ENCODE data around the gene ACOT4. TPM values are rescaled to one million over a fixed set of nuclear protein-coding genes. Genes with fewer than 3 reads are reported as not detected.

ACOT4 gene
- total RNA-seq, 5 donors from 2014 or later (not counting 1 experiment from before 2014, with no cell fraction given) = 0.55 to 1.6 (median 1.2) TPM

DNA sequence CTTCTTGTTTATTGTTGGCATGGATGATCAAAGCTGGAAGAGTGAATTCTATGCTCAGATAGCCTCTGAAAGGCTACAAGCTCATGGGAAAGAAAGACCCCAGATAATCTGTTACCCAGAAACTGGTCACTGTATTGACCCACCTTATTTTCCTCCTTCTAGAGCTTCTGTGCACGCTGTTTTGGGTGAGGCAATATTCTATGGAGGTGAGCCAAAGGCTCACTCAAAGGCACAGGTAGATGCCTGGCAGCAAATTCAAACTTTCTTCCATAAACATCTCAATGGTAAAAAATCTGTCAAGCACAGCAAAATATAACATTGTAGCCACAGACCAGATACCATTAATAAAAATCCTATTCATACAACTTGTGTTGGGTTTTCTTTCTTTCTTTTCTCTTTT, 27.9 kb downstream of the ACOT4 start:
- POLR2A ChIA-PET = no interaction called here

DNA sequence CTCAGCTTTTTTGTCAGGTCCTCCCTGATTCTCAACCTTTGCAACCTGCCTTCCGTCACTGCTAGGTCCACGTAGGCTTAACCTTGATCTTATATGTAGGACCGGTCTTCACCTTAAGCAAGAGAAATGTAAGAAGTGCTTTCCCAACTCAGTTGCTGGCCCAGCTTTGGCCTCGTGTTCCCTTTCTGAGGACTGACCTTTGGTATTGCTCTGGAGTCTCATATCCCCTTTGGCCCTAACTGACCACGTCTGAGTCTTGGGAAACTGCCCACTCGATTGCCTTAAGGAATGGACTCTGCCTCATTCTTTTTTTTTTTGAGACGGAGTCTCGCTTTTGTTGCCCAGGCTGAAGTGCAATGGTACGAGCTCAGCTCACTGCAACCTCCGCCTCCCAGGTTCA, 28.6 kb downstream of the ACOT4 start:
- H3K27ac Mint-ChIP-seq = no peak overlapping the region
- H3K4me1 ChIP-seq (ENCODE audit: control insufficient read depth in 1 of 2, extremely low read depth in 1 of 2, insufficient read depth in 2 of 2, low read length in 2 of 2) = no peaks in the 10 kb centered on the region
- WGBS (ENCODE audit: insufficient coverage) = 80% methylated on average over 7 of the region's 10 CpGs
- H3K4me1 Mint-ChIP-seq = no peaks in the 10 kb centered on the region
- ATAC-seq (replicated peaks in 1 of 4) (no peak), DNase-seq (no peak)
- ChIA-PET CTCF (no interaction called here), POLR2A (no interaction called here)
- no peak overlapping the region for H3K27ac ChIP-seq (ENCODE audit: low read length)
- no peaks in the 10 kb centered on the region for H3K9me3 Mint-ChIP-seq
- no peaks in the 10 kb centered on the region for H3K36me3 Mint-ChIP-seq
- no peak overlapping the region for H3K4me3 ChIP-seq (ENCODE audit: control insufficient read depth in 1 of 2, extremely low read depth in 1 of 2, low read length in 1 of 2)
- no peaks in the 10 kb centered on the region for H3K9me3 ChIP-seq
- H3K27me3 Mint-ChIP-seq = no peaks in the 10 kb centered on the region
- no peak overlapping the region for H3K4me3 Mint-ChIP-seq
- no peaks in the 10 kb centered on the region for H3K27me3 ChIP-seq (replicated peaks in 1 of 2; ENCODE audit: control insufficient read depth in 2 of 2, extremely low read depth in 1 of 2, insufficient read depth in 2 of 2, low read length in 1 of 2)
- no peaks in the 10 kb centered on the region for H3K36me3 ChIP-seq (ENCODE audit: control insufficient read depth in 2 of 2, extremely low read depth in 1 of 2, insufficient read depth in 1 of 2, low read length in 1 of 2)

More for the DNA sequence above, 27.9 kb downstream of the ACOT4 start:
- no peaks in the 10 kb centered on the region for H3K9me3 ChIP-seq
- no peaks in the 10 kb centered on the region for H3K27me3 Mint-ChIP-seq
- CTCF ChIA-PET = no interaction called here
- H3K36me3 ChIP-seq (ENCODE audit: control insufficient read depth in 2 of 2, extremely low read depth in 1 of 2, insufficient read depth in 1 of 2, low read length in 1 of 2) = no peaks in the 10 kb centered on the region
- H3K4me3 ChIP-seq (ENCODE audit: control insufficient read depth in 1 of 2, extremely low read depth in 1 of 2, low read length in 1 of 2) = no peak overlapping the region
- no peaks in the 10 kb centered on the region for H3K27me3 ChIP-seq (replicated peaks in 1 of 2; ENCODE audit: control insufficient read depth in 2 of 2, extremely low read depth in 1 of 2, insufficient read depth in 2 of 2, low read length in 1 of 2)
- H3K9me3 Mint-ChIP-seq = no peaks in the 10 kb centered on the region
- ATAC-seq (replicated peaks in 1 of 4) (no peak), DNase-seq (no peak)
- no peaks in the 10 kb centered on the region for H3K36me3 Mint-ChIP-seq
- no peak overlapping the region for H3K27ac ChIP-seq (ENCODE audit: low read length)
- H3K4me3 Mint-ChIP-seq = no peak overlapping the region
- no peak overlapping the region for H3K27ac Mint-ChIP-seq
- WGBS (ENCODE audit: insufficient coverage) = no CpG with 5 or more reads among the region's 1 CpG
- no peaks in the 10 kb centered on the region for H3K4me1 Mint-ChIP-seq
- no peaks in the 10 kb centered on the region for H3K4me1 ChIP-seq (ENCODE audit: control insufficient read depth in 1 of 2, extremely low read depth in 1 of 2, insufficient read depth in 2 of 2, low read length in 2 of 2)

- CTCF ChIA-PET = no interaction called here
- WGBS (ENCODE audit: insufficient coverage) = 100% methylated on average over 2 of the region's 4 CpGs
- Mint-ChIP-seq H3K36me3 (no peaks in the 10 kb centered on the region), H3K27ac (no peak overlapping the region), H3K4me1 (no peaks in the 10 kb centered on the region), H3K27me3 (no peaks in the 10 kb centered on the region), H3K4me3 (no peak overlapping the region), H3K9me3 (no peaks in the 10 kb centered on the region)
- H3K4me3 ChIP-seq (ENCODE audit: control insufficient read depth in 1 of 2, extremely low read depth in 1 of 2, low read length in 1 of 2) = no peak overlapping the region
- no peaks in the 10 kb centered on the region for H3K36me3 ChIP-seq (ENCODE audit: control insufficient read depth in 2 of 2, extremely low read depth in 1 of 2, insufficient read depth in 1 of 2, low read length in 1 of 2)
- ATAC-seq (replicated peaks in 1 of 4) = no peak
- POLR2A ChIA-PET = interaction anchor here in 1 of 2 donors (0.6 kb wide), 1 partner anchor 53 kb away, joined by 7 read pairs; no protein-coding TSS in a partner anchor
- no peaks in the 10 kb centered on the region for H3K4me1 ChIP-seq (ENCODE audit: control insufficient read depth in 1 of 2, extremely low read depth in 1 of 2, insufficient read depth in 2 of 2, low read length in 2 of 2)
- no peaks in the 10 kb centered on the region for H3K9me3 ChIP-seq
- peaks cover 0 to 3% of the 10 kb centered on the region in 2 experiments for H3K27me3 ChIP-seq (replicated peaks in 1 of 2; ENCODE audit: control insufficient read depth in 2 of 2, extremely low read depth in 1 of 2, insufficient read depth in 2 of 2, low read length in 1 of 2)
- no peak overlapping the region for H3K27ac ChIP-seq (ENCODE audit: low read length)
- DNase-seq = no peak
These were observed 31.9 kb downstream of the ACOT4 start for GRCh38 chr14:73623504-73624054.

DNA sequence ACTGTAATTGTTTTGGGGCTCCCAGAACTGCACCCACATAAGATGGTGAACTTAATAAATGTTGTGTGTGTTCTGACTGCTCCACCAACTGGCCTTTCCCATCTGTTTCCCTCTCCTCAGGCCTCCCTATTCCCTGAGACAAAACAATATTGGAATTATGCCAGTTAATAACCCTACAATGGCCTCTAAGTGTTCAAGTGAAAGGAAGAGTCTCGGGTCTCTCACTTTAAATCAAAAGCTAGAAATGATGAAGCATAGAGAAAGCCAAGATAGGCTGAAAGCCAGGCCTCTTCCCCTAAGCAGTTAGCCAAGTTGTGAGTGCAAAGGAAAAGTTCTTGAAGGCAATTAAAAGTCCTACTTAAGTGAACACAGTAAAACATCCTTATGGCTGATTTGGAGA, 34.0 kb downstream of the ACOT4 start:
- H3K4me3 ChIP-seq (ENCODE audit: control insufficient read depth in 1 of 2, extremely low read depth in 1 of 2, low read length in 1 of 2) = no peak overlapping the region
- no peaks in the 10 kb centered on the region for H3K9me3 ChIP-seq
- no peak overlapping the region for H3K4me3 Mint-ChIP-seq
- no peak overlapping the region for H3K27ac ChIP-seq (ENCODE audit: low read length)
- H3K9me3 Mint-ChIP-seq = no peaks in the 10 kb centered on the region
- POLR2A ChIA-PET = no interaction called here
- DNase-seq = no peak
- H3K27me3 ChIP-seq (replicated peaks in 1 of 2; ENCODE audit: control insufficient read depth in 2 of 2, extremely low read depth in 1 of 2, insufficient read depth in 2 of 2, low read length in 1 of 2) = peaks cover 0 to 3% of the 10 kb centered on the region in 2 experiments
- no peaks in the 10 kb centered on the region for H3K4me1 Mint-ChIP-seq
- no peaks in the 10 kb centered on the region for H3K4me1 ChIP-seq (ENCODE audit: control insufficient read depth in 1 of 2, extremely low read depth in 1 of 2, insufficient read depth in 2 of 2, low read length in 2 of 2)
- no peaks in the 10 kb centered on the region for H3K36me3 Mint-ChIP-seq
- H3K27me3 Mint-ChIP-seq = peaks cover 2 to 6% of the 10 kb centered on the region in 2 donors
- no peak for ATAC-seq (replicated peaks in 1 of 4)
- WGBS (ENCODE audit: insufficient coverage) = no CpG with 5 or more reads among the region's 1 CpG
- no peaks in the 10 kb centered on the region for H3K36me3 ChIP-seq (ENCODE audit: control insufficient read depth in 2 of 2, extremely low read depth in 1 of 2, insufficient read depth in 1 of 2, low read length in 1 of 2)
- CTCF ChIA-PET = no interaction called here
- no peak overlapping the region for H3K27ac Mint-ChIP-seq

DNA sequence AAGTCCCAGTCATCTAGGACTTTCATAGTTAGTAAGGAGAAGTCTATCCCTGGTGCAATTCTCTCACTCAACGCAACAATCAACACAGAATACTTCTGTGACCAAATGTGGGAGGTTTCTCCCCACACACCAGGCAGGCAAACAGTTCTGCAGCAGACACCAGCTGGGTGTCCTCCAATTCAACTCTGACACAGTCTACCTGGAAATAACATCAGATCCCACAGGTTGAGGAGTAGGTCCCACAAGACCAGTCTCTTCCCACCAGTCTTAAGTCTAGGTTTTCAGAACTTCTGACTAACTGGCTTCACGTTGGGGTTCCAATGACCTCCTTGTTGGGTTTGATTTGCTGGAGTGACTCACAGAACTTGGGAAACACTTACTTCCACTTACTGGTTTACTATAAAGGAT, 35.5 kb downstream of the ACOT4 start:
- no peaks in the 10 kb centered on the region for H3K9me3 ChIP-seq
- Mint-ChIP-seq H3K27ac (no peak overlapping the region), H3K4me1 (no peaks in the 10 kb centered on the region), H3K4me3 (no peak overlapping the region), H3K27me3 (peaks cover 2 to 6% of the 10 kb centered on the region in 2 donors), H3K9me3 (no peaks in the 10 kb centered on the region), H3K36me3 (no peaks in the 10 kb centered on the region)
- H3K4me1 ChIP-seq (ENCODE audit: control insufficient read depth in 1 of 2, extremely low read depth in 1 of 2, insufficient read depth in 2 of 2, low read length in 2 of 2) = no peaks in the 10 kb centered on the region
- POLR2A ChIA-PET = interaction anchor here (0.5 to 0.7 kb wide), 2 partner anchors 241 to 358 kb away, joined by 4 read pairs; no protein-coding TSS in a partner anchor
- no peak overlapping the region for H3K27ac ChIP-seq (ENCODE audit: low read length)
- H3K36me3 ChIP-seq (ENCODE audit: control insufficient read depth in 2 of 2, extremely low read depth in 1 of 2, insufficient read depth in 1 of 2, low read length in 1 of 2) = no peaks in the 10 kb centered on the region
- DNase-seq = no peak
- ATAC-seq (replicated peaks in 1 of 4) = no peak
- H3K4me3 ChIP-seq (ENCODE audit: control insufficient read depth in 1 of 2, extremely low read depth in 1 of 2, low read length in 1 of 2) = no peak overlapping the region
- H3K27me3 ChIP-seq (replicated peaks in 1 of 2; ENCODE audit: control insufficient read depth in 2 of 2, extremely low read depth in 1 of 2, insufficient read depth in 2 of 2, low read length in 1 of 2) = peaks cover 0 to 6% of the 10 kb centered on the region in 2 experiments
- CTCF ChIA-PET = interaction anchor here in 1 of 2 donors (0.6 kb wide), 1 partner anchor 299 kb away, joined by 3 read pairs; no protein-coding TSS in a partner anchor
- no CpG with 5 or more reads among the region's 2 CpGs for WGBS (ENCODE audit: insufficient coverage)

GRCh38 chr14:73630009-73630780, 38.5 kb downstream of the ACOT4 start:
- ATAC-seq (replicated peaks in 1 of 4) (no peak), DNase-seq (no peak)
- Mint-ChIP-seq H3K27ac (peak overlapping the region in 1 of 2 donors; percentile 29), H3K9me3 (no peaks in the 10 kb centered on the region), H3K4me3 (no peak overlapping the region), H3K27me3 (peaks cover 10 to 12% of the 10 kb centered on the region in 2 donors), H3K4me1 (peaks cover 4 to 6% (median 5%) of the 10 kb centered on the region in 3 donors), H3K36me3 (no peaks in the 10 kb centered on the region)
- no peaks in the 10 kb centered on the region for H3K36me3 ChIP-seq (ENCODE audit: control insufficient read depth in 2 of 2, extremely low read depth in 1 of 2, insufficient read depth in 1 of 2, low read length in 1 of 2)
- peaks cover 0 to 30% of the 10 kb centered on the region in 2 experiments for H3K27me3 ChIP-seq (replicated peaks in 1 of 2; ENCODE audit: control insufficient read depth in 2 of 2, extremely low read depth in 1 of 2, insufficient read depth in 2 of 2, low read length in 1 of 2)
- H3K4me3 ChIP-seq (ENCODE audit: control insufficient read depth in 1 of 2, extremely low read depth in 1 of 2, low read length in 1 of 2) = no peak overlapping the region
- H3K27ac ChIP-seq (ENCODE audit: low read length) = no peak overlapping the region
- POLR2A ChIA-PET = no interaction called here
- no peaks in the 10 kb centered on the region for H3K9me3 ChIP-seq
- CTCF ChIA-PET = interaction anchor here (0.6 to 1.5 kb wide), 4 partner anchors 11 to 560 kb away, joined by 3 to 5 read pairs (median 4); no protein-coding TSS in a partner anchor
- WGBS (ENCODE audit: insufficient coverage) = 100% methylated on average over 4 of the region's 10 CpGs
- H3K4me1 ChIP-seq (ENCODE audit: control insufficient read depth in 1 of 2, extremely low read depth in 1 of 2, insufficient read depth in 2 of 2, low read length in 2 of 2) = peaks cover 0 to 12% of the 10 kb centered on the region in 2 experiments

Data from T-cell (primary cell).